Anterior cingulate cortex (tissue), 58 donors: Measurements from ENCODE around the gene TRIM33.
"Not testable (repeated sequence)": the region's sequence is repeated elsewhere in the genome, so short reads cannot be mapped to it uniquely, and the experiment has no call there.

Experiments used
- DNase-seq, 58 donors: peaks; one replicate each; lab custom pipeline; 2025; lab: John Stamatoyannopoulos, UW

Gene TRIM33

DNA sequence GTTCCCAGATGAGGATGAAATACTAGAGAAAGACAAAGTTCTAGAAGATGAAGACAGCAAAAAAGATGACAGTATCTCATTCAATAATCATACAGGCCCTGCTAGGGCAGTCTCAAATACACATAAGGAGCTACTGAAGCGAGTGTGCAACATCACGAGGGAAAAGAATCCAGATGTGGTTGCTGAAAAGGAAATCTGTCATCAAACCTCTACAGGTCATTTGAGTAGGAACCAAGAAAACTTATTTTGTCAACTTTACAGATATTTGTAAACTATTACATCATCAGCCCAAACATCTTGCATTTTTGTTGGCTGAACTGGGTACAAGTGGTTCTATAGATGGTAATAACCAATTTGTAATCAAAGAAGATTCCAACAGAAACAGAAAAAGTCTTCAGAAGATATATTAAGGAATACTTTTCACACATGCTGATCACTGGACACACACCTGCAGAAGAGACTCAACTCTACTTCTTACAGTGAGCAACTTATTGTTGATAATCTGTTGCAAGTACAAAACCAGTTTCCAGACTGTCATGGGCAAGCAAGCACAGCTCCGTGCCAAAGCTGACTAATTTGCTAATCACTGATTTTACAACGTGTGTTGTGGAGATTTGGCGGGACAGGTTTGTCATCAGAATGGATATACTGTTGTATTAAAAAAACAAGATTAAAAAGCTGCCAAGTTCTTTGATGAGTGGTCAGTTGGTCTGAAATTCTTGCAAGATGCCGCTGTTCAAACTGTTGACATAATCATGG lies 42.1 kb downstream of the TRIM33 start:
- DNase-seq: no peak

DNA sequence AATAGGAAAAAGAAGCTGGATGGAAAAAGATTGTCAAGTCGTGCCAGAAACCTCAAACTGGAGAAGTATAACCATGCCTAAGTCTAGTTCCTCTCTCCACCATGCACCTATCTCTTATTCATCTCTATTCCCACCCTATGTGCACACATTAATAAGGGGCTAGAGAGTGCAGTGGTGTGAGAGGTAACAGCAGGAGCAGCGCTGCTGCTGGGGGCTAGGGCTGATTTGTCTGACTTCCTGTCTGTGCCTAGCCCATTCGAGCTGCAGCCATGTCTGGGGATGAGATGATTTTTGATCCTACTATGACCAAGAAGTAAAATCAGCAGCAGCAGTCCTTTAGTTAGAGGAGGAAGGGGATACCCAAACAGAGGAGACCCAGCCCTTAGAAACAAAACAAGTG lies 43.0 kb downstream of the TRIM33 start:
- DNase-seq: no peak

DNA sequence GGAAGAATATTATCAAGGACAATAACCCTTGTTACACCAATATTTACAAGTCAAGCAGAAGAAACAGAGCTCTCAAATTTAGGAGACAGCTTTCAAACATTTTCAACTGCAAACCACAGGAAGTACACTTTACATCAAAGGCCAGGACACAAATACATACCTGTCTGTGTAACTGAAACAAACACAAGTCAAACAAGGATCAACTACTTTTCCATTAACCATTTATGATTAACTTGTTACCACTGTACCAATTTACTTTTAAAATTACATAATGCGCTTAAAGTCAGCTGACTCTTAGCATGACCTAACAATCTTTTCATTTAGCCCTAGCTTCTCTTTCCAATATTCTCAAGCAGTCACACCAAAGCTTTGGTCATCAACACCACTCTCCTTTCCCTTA lies 43.5 kb downstream of the TRIM33 start:
- no peak for DNase-seq

DNA sequence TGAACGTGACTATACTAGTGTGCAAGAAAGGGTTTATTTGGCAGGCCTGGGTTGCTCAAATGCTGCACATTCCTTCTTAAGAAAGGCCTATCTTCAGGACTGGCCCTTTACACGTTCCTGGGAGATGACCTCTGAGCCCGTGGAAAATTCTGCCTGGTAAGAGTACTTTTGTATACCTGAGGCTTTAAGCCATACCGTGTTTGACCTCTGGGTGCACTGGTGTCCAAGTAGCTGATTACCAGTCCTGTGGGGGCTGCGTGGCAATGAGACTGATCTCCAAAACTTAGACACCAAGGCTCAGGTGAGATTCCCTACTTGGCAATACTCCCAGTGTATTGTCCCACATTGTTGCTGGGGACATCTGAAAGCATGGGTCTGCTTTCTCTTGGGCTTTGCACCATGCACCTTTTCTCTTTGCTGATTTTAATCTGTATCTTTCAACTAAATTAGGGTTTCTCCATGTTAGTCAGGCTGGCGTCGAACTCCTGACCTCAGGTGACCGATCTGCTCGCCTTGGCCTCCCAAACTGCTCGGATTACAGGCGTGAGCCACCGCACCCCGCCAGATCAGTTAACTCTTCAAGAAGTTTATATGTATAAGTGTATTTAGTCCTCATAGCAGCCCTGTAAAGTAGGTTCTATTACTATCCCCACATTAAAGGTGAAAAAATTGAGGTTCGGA lies 44.5 kb downstream of the TRIM33 start:
- no peak for DNase-seq

DNA sequence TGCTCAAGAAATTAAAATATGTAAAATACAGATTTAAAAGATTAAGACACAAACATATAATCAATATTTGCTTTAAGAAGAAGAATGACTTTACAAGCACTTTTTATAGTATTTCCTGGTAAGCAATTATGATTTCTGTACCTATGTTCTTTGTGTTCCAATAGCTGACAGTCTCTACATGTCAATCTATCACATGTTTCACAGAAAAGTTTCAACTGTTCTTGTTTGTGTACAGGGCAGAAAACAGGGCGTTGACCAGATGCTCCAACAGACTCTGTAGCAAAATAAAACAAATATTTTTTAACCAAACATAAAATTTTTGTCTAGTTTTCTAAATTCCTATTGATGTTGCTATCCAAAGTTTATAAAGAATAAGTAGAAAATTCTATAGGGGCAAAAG lies 48.0 kb downstream of the TRIM33 start:
- no peak for DNase-seq

DNA sequence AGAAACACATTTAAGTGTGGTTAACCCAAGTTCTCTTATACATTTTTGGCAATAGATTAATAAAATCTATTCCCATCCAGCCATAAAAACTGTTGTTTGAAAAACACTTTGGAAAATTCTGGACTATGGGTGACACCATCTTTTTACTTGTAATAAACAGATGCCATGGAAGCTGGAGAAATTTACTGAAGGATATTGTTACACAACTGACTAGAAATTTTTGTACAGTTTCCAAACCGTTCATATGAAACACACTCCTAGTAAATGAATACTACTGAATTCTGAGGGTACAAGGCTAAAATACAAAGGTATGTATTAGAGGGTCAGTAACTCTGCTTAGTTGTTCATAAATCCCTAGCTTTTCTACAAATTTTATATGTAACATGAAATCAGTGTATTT lies 48.7 kb downstream of the TRIM33 start:
- DNase-seq: no peak

DNA sequence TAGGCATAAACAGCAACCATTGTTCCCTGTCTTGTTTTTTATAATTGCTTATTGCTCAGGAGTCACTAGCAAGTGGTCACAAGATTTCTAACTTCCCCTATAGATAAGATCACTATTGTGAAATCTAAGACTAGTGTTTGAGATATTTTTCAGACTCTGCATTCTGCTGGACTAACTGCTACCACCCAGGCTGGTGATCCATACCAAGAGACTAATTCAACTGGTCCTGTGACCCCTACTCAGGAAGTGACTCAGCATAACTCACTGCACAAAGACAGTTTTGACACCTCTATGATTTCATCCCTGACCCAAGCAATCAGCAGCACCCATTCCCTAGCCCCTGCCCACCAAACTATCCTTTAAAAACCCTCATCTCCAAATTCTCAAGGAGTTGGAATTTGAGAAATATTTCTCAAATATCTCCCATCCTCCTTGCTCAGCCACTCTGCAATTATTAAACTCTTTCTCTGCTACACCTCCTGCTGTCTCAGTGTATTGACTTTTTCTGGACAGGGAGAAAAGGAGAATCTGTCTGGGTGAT lies 52.7 kb downstream of the TRIM33 start:
- no peak for DNase-seq

DNA sequence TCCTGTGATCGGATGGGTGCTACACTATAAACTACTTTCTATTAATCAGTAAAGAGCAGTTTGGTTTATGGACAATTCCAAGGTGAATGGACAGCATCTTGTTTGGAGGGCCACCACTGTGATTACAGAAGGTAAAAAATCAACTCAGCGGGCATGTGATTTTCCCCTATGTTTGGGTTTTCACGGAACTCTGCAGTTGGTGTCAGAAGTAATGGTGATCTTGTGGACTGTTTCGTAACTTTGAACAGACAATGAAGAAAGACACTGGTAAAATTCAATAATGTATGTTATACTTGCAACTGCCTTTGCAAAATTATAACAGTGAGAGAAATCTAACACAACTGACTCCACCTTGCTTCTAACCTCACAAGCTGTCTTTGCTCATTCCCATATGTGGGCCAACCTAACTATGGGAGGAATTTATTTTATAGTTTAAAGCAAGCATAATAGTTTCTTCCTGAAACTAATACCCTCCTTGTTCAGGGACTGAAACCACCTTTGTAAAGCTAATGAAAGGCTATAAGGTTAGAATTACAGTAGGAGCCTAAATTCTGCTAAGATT lies 53.2 kb downstream of the TRIM33 start:
- DNase-seq: no peak

DNA sequence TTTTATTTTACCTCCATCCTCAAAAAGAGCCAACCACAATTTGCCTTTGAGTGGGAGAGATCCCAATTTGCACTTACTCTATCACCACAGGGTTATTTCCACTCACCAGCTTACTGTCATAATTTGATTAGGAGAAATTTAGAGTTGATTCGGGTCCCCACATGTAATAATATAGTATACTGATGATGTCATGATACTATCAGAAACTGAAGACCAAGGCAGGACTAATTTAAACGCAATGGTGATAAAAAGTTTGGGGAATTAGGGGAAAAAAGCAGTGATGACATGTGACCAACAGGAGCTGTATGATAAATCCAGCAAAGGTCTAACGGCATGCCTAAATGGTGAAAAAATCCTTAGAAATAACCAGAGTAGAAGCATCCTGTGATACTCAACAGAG lies 54.4 kb downstream of the TRIM33 start:
- DNase-seq: no peak

DNA sequence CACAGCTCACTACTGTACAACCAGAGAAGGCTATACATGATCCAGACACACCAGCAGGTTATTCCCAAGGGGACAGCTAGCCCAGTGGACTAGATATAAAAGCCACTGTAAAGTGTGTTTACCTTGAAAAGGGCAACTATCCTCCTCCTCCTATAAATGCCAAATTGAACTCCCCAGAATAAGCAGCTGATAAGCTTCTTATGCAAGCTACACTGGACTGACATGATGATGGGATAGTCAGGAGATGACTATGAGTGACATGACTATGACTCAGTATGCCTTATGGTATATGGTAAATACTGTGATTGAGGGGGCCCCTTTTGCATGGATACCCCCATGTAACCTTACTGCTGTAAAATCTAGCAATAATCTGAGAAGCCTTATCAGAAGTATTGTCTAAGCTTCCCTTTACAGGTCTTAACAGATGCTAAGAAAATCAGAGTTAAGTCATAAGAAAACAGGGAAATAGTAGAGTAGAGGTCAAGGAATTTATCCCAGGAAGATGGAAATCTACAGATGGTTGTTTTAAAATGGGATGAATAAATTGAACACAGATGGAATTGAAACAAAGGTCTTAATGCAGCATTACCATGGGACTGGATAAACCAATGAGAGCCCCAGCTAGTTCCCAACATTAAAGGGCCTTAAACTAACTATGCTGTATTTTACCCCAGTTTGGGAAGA lies 55.8 kb downstream of the TRIM33 start:
- DNase-seq: no peak

DNA sequence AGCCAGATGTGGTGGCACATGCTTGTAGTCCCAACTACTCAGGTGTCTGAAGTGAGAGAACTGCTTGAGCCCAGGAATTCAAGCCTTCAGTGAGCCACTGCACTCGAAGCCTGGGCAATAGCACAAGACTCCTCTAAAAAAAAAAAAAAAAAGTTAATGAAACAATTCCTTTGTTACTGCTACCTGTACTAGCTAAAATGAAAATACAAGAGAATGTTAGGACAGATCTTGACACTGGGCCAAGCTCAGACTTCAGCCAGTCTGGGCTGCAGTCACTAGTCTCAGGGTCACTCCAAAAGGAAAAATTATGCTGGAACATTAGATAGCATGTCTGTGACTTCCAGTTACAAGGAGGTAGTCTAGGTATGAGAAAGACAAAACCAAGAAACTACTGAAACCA lies 56.5 kb downstream of the TRIM33 start:
- no peak for DNase-seq

DNA sequence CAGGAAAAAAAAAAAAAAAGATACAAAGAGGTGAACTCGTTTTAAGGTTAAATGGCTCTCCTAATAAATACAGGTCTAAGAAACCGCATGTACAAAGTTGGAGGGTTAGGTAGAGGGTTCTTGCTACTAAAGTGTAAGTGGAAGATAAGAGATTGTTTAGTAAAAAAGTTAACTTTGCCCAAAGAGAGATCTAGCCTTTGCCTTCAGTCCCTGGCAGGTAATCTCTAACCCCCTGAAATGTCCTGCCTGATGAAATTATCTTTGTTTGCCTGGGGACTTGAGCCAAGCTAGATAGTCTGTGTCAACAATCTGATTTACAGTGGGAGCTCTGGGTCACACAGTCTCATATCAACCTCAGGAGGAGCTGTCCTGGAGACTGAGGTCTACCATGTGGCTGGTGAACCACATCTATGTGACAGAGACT lies 57.6 kb downstream of the TRIM33 start:
- no peak for DNase-seq

DNA sequence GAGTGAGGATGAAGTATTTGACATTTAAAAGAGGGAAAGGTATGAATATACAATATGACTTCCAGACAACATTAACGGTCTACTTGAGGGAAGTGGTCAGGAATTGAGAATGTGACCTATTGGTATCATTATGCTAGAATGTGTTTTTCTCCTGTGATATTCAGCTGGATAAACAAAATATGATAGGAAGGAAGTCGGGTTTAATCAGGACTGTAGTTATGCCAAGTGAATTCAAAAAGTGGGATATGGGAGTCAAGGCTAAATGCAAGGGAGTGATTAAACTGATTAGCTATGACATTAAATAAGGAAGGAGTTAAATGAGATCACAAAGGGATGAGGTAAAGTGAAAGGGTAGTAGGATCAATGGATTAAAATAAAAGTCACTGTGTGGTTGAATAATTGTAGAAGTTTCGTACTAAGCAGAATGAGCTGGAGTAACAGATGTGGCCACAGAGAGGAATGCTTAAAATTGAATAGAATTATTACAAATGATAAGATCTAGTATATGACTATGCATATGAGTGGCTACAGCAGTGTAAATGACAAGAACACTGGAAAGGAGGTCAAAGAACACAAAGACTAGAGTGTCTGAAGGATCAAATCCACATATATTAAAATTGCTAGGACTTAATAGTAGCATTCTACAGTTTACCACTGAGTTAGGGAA lies 62.5 kb downstream of the TRIM33 start:
- no peak for DNase-seq

DNA sequence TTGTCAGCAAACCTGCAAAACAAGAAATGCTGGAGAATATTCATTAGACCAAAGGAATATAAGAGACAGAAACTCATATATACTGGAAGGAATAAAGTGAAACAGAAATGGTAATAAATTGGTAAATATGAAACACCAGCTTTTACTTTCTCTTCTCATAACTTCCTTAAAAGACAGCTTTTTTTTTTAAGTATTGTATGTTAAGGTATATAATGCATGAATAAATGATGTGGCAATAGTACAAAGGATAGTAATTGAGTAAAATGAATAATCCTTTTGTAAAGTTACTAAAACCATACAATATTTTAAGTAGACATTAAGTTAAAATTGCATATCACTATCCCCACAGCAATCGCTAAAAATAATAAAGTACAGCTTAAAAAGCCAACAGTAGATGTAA lies 64.8 kb downstream of the TRIM33 start:
- no peak for DNase-seq

DNA sequence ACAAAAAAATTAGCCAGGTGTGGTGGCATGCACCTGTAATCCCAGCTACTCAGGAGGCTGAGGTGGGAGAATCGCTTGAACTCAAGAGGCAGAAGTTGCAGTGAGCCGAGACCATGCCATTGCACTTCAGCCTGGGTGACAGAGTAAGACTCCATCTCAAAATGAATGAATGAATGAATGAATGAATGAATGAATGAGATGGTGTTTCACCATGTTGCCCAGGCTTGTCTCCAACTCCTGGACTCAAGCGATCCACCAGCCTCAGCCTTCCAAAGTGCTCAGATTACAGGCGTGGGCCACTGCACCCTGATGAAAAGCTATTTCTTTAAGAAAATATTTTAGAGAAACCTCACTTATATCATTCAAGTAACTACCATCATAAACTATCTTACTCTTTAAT lies 67.8 kb downstream of the TRIM33 start:
- not testable (repeated sequence) for DNase-seq

DNA sequence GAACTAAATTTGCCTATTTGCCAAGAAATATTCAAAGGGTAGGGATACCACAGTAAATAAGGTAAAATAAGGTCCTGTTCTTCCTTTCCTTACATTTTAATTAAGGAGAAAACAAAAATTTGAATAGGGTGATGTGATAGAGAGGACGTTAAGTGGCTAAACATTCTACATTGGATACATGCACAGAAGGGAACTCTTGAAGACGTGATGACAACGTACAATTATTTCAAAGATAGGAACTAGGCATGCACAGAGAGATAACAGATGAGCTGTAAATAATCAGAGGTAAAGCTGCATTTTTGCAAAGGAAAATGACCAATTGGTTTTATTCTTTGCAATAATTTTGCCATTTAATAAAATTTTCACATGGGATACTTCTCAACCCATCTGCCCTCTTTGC lies 69.7 kb downstream of the TRIM33 start:
- DNase-seq: no peak

DNA sequence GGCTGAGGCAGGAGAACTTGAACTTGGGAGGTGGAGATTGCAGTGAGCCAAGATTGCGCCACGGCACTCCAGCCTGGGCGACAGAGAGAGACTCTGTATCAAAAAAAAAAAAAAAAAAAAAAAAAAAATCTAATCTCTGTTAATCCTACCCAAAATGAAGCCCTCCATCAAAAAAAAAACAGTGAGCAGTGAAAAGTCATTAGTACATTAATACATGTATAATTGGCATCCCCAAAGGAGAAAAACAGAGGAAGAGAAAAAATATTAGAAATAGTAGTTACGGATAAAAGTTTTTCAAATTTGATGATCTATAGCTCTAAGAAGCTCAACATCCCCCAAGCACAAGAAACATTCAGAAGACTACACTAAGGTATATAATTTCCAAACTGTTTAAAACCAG lies 71.6 kb downstream of the TRIM33 start:
- DNase-seq: no peak

DNA sequence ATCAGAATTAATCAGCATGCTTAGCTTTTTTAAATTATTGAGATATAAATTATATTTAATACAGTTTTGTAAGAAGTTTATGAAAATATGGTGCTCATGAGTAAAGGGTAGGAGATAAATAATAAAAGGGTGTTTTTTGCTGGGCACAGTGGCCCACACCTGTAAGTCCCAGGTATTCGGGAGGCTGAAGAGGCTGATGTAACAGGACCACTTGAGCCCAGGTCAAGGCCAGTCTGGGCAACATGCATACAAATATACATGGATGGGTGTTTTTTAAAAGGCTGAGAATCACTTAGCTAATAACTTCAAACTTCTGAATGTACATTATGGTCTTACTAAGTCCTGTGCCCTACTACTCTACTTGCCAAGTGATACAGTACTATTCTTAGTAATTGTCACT lies 73.2 kb downstream of the TRIM33 start:
- DNase-seq: no peak

DNA sequence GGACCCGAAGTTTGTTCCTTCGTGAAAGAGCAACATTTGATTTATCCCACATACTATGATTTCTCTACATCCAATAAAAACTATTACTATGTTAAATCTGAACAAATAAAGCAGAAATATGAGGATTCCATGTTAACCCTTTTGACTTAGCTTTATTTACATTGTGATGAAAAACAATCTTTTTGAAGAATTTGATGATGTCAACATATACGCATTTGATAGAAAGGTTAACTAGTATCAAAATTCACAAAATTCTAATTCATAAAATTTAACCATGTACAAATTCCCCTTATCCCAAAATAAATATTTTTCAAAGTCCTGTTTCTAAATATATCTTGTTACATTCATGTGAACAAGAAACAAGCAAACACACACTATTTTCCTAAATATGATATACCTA lies 74.2 kb downstream of the TRIM33 start:
- DNase-seq: no peak

DNA sequence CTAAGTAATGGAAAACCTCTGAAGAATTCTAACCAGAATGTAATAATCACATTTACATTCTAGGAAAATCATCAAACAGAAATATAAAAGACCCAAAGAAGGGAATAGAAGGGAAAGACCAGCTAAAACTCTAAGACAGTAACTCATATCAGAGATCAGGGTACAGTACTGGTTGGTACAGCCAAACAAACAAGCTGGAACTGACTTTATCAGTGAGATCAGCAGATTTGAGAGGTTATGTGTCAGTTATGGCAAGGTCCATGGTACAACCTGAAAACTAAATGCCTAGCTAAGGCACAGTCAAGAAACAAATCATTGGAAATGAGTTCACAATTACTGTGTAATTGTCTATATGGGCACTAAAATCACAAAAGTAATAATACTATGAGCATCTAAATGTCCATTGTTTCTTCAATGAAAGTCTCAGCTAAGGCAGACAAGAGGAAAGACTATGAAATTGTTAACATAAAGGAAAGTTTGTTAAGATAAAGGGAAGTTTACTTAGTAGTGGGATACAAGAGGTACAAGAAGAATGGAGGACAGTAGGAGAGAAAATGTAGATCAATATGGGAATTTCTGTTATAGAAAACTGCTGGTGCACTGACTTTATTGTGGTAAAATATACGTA lies 75.8 kb downstream of the TRIM33 start:
- no peak for DNase-seq
